H1 (cell line): ENCODE measurements around the gene DENND1A. TPM values are rescaled to one million over a fixed set of nuclear protein-coding genes. Genes with fewer than 3 reads are reported as not detected.

Source experiments
- CTCF ChIA-PET: fragments of 300-600 bp; sonication (Branson Sonifier 250); formaldehyde crosslinking; loops from one replicate; lab custom pipeline; 2021; ENCODE audit not compliant: partially characterized antibody; lab: Charles Lee
- POLR2A ChIA-PET: fragments of 300-600 bp; sonication (Branson Sonifier 250); formaldehyde crosslinking; loops from one replicate; lab custom pipeline; 2021; ENCODE audit warnings: inconsistent platforms; ENCODE audit not compliant: partially characterized antibody; lab: Charles Lee
- DNase-seq, 2 experiments: peaks; one replicate each; pipeline versions ENCODE4 v3.0.0 to v3.0.0-alpha.2; 2010 to 2022; ENCODE audit warnings: low spot score in 2 of 2, low read depth in 1 of 2, mixed read lengths in 1 of 2
- FAIRE-seq: peaks from 2 replicates; lab custom pipeline; 2011; peaks lifted over from hg19 to GRCh38; lab: Jason Lieb, UNC
- H2AFZ ChIP-seq: 2 replicates; pipeline ENCODE4 v1.8.1; 2012; ENCODE audit warnings: low read length, inconsistent platforms
- H2AK5ac ChIP-seq: 2 replicates; pipeline ENCODE4 v1.6.1; 2013; ENCODE audit warnings: low read depth, low read length
- H2BK120ac ChIP-seq: replicated peaks from 2 replicates; pipeline ENCODE3; 2013; ENCODE audit warnings: low read depth, low read length, inconsistent platforms
- H2BK12ac ChIP-seq: 2 replicates; pipeline ENCODE4 v1.6.1; 2013; ENCODE audit warnings: low read depth, low read length
- H2BK15ac ChIP-seq: 2 replicates; pipeline ENCODE4 v1.6.1; 2013; ENCODE audit warnings: low read length
- H2BK20ac ChIP-seq: 2 replicates; pipeline ENCODE4 v1.6.1; 2013; ENCODE audit warnings: low read length
- H2BK5ac ChIP-seq: 2 replicates; pipeline ENCODE4 v1.6.1; 2013; ENCODE audit warnings: low read depth, low read length
- H3K14ac ChIP-seq: 2 replicates; pipeline ENCODE4 v1.6.1; 2013; ENCODE audit warnings: inconsistent platforms; ENCODE audit not compliant: insufficient read length
- H3K18ac ChIP-seq: 2 replicates; pipeline ENCODE4 v1.6.1; 2013; ENCODE audit warnings: low read length; ENCODE audit errors: extremely low read depth
- H3K23ac ChIP-seq: 2 replicates; pipeline ENCODE4 v1.6.1; 2013; ENCODE audit warnings: inconsistent platforms; ENCODE audit not compliant: insufficient read length
- H3K23me2 ChIP-seq: 2 replicates; pipeline ENCODE4 v1.6.1; 2013; ENCODE audit warnings: low read depth, low read length
- H3K27ac ChIP-seq: 2 replicates; pipeline ENCODE4 v1.6.1; 2011; ENCODE audit warnings: low read depth, low read length, inconsistent platforms
- H3K27me3 ChIP-seq, 4 experiments: replicated peaks in 1 of 4; 1 replicate in 1 of 4; 2 replicates in 3 of 4; pipeline versions ENCODE4 v1.6.1 to v1.8.1; 2011 to 2013; ENCODE audit warnings: low read length in 3 of 4, mild to moderate bottlenecking in 3 of 4, inconsistent platforms in 2 of 4, mixed read lengths in 2 of 4, moderate library complexity in 1 of 4; ENCODE audit not compliant: control insufficient read depth in 3 of 4, insufficient read depth in 3 of 4; ENCODE audit errors: extremely low read depth in 1 of 4
- H3K36me3 ChIP-seq, 4 experiments: 2 replicates each; pipeline versions ENCODE4 v1.6.1 to v1.8.1; 2011 to 2013; ENCODE audit warnings: mild to moderate bottlenecking in 4 of 4, low read length in 3 of 4, moderate library complexity in 2 of 4, control low read depth in 1 of 4, inconsistent platforms in 1 of 4; ENCODE audit not compliant: insufficient read depth in 4 of 4, control insufficient read depth in 2 of 4
- H3K4ac ChIP-seq: replicated peaks from 2 replicates; pipeline ENCODE3; 2013; ENCODE audit warnings: low read length, low read depth, mixed read lengths, inconsistent platforms; ENCODE audit not compliant: insufficient read length
- H3K4me1 ChIP-seq, 4 experiments: replicated peaks in 1 of 4; 1 replicate in 1 of 4; 2 replicates in 3 of 4; pipeline versions ENCODE4 v1.6.1 to v1.8.1; 2011 to 2013; ENCODE audit warnings: low read length in 3 of 4, inconsistent platforms in 2 of 4, mixed read lengths in 1 of 4; ENCODE audit not compliant: insufficient read depth in 4 of 4, control insufficient read depth in 3 of 4
- H3K4me2 ChIP-seq, 2 experiments: 2 replicates each; pipeline versions ENCODE4 v1.6.1 to v1.8.1; 2011 to 2013; ENCODE audit warnings: low read depth in 2 of 2, low read length in 2 of 2, control low read depth in 1 of 2, inconsistent platforms in 1 of 2, mild to moderate bottlenecking in 1 of 2; ENCODE audit not compliant: insufficient read depth in 1 of 2
- H3K4me3 ChIP-seq, 4 experiments: fragments of 200-600, 300-600 bp in 1 of 4; sonication (generic), shearing (Covaris generic), sonication (Bioruptor Twin) in 1 of 4; 2 replicates each; pipeline versions ENCODE4 v1.5.1 to v1.8.1; 2011 to 2016; ENCODE audit warnings: low read length in 4 of 4, low read depth in 3 of 4, control low read depth in 2 of 4, inconsistent platforms in 2 of 4, mild to moderate bottlenecking in 2 of 4, mixed read lengths in 1 of 4, moderate library complexity in 1 of 4; ENCODE audit not compliant: insufficient read depth in 2 of 4; ENCODE audit errors: extremely low read depth in 1 of 4
- H3K56ac ChIP-seq: replicated peaks from 2 replicates; pipeline ENCODE3; 2013; ENCODE audit warnings: low read depth, mild to moderate bottlenecking, mixed read lengths, low read length, inconsistent platforms; ENCODE audit not compliant: insufficient read length
- H3K79me1 ChIP-seq: 2 replicates; pipeline ENCODE4 v1.6.1; 2013; ENCODE audit warnings: low read depth, low read length, control low read depth
- H3K79me2 ChIP-seq, 2 experiments: 2 replicates each; pipeline versions ENCODE4 v1.6.1 to v1.8.1; 2012 to 2013; ENCODE audit warnings: low read length in 2 of 2, mild to moderate bottlenecking in 2 of 2, inconsistent platforms in 1 of 2; ENCODE audit not compliant: insufficient read depth in 2 of 2, control insufficient read depth in 1 of 2
- H3K9ac ChIP-seq, 4 experiments: replicated peaks in 1 of 4; 1 replicate in 1 of 4; 2 replicates in 3 of 4; pipeline versions ENCODE4 v1.6.1 to v1.8.1; 2011 to 2013; ENCODE audit warnings: low read depth in 3 of 4, low read length in 3 of 4, control low read depth in 2 of 4, mild to moderate bottlenecking in 2 of 4, moderate library complexity in 2 of 4, inconsistent platforms in 1 of 4; ENCODE audit errors: extremely low read depth in 1 of 4
- H3K9me3 ChIP-seq, 2 experiments: 2 replicates each; pipeline versions ENCODE4 v1.6.1 to v1.8.1; 2012 to 2013; ENCODE audit warnings: mild to moderate bottlenecking in 2 of 2, moderate library complexity in 2 of 2, control low read depth in 1 of 2, inconsistent platforms in 1 of 2, low read depth in 1 of 2, low read length in 1 of 2, mixed read lengths in 1 of 2; ENCODE audit not compliant: insufficient read depth in 2 of 2
- H4K20me1 ChIP-seq, 2 experiments: replicated peaks in 1 of 2; 2 replicates each; pipeline versions ENCODE3 to v1.8.1; 2011 to 2013; ENCODE audit warnings: inconsistent platforms in 2 of 2, low read length in 2 of 2, mild to moderate bottlenecking in 1 of 2; ENCODE audit not compliant: insufficient read depth in 2 of 2, control insufficient read depth in 1 of 2
- H4K5ac ChIP-seq: 2 replicates; pipeline ENCODE4 v1.6.1; 2013; ENCODE audit warnings: low read length, low read depth, mixed read lengths, inconsistent platforms; ENCODE audit not compliant: insufficient read length
- H4K8ac ChIP-seq: 2 replicates; pipeline ENCODE4 v1.8.0; 2013; ENCODE audit warnings: mild to moderate bottlenecking, moderate library complexity, low read length, inconsistent platforms; ENCODE audit not compliant: insufficient read depth; ENCODE audit errors: extremely low read depth
- H4K91ac ChIP-seq: replicated peaks from 2 replicates; pipeline ENCODE3; 2013; ENCODE audit warnings: low read length, mixed read lengths, inconsistent platforms; ENCODE audit not compliant: insufficient read length
- JUND ChIP-seq: IDR thresholded peaks from 2 replicates; pipeline ENCODE4 v1.6.1; 2011; ENCODE audit warnings: mild to moderate bottlenecking, improper control_type of control experiment, low read length
- WGBS, 2 experiments: shearing (Covaris generic) in 1 of 2; methylation state at CpG; one replicate each; pipeline versions ENCODE4 v1.1.6 to v1.1.7; 2013 to 2015; ENCODE audit warnings: low lambda C conversion rate in 2 of 2, mixed read lengths in 2 of 2, inconsistent platforms in 1 of 2, low coverage in 1 of 2, missing lambda C conversion rate in 1 of 2; ENCODE audit not compliant: insufficient replicate concordance in 2 of 2, insufficient coverage in 1 of 2, insufficient read length in 1 of 2; ENCODE audit errors: extremely low coverage in 1 of 2, missing lambda C conversion rate in 1 of 2; 5-methylcytosine and 5-hydroxymethylcytosine counted together
- polyA plus RNA-seq, 7 experiments: library from polyadenylated mRNA; depleted of rRNA in 3 of 7; stranded (reverse) in 5 of 7; unstranded in 2 of 7; fragments of >200 nt in 5 of 7; fragments of 200-250 nt in 2 of 7; gene quantifications; 1 replicate in 5 of 7; 2 replicates in 1 of 7; 4 replicates in 1 of 7; pipeline versions ENCODE4 v1.2.1 to v1.2.3, GENCODE V29; 2011 to 2013; ENCODE audit warnings: missing spikeins in 2 of 7, mixed read lengths in 2 of 7
- total RNA-seq: library from RNA; stranded (reverse); fragmentation: NEBNext Ultra II Directional; extraction: Animal tissue kit (Norgen Biotek cat#: 25700); gene quantifications from 2 replicates; pipeline ENCODE4 v1.2.1, GENCODE V29; 2021

DENND1A gene
- total and polyA plus RNA-seq, 2 of the 8 experiments (the other 6 are each of a cell fraction or from before 2014, with no cell fraction given) = 24.1 to 26.4 TPM

DNA sequence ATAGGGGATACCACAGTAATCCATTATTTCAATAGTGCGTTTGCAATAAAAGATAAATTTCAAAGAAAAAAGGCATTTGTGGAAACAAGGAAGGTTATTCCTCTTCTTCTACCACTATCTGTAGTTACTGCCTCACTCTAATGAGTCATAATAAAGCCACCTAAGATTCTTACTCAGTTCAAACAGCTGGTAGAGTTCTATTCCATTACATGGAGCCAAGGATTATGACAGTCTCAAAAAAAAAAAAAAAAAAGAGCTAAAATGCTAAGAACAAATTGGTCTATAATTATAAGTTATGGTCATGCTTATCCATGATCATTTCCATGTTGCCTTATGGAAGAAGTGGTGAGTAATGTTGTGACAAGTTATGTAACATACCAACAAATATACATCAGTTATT lies 46.3 kb downstream of the DENND1A start:
- Histone ChIP-seq H3K4me3 (no peak overlapping the region), H4K91ac (no peak overlapping the region), H4K20me1 (no peaks in the 10 kb centered on the region), H3K79me2 (peaks cover 0 to 55% of the 10 kb centered on the region in 2 experiments; a peak in 2 of 4 replicates), H3K27ac (no peak overlapping the region), H3K27me3 (no peaks in the 10 kb centered on the region), H3K23me2 (no peaks in the 10 kb centered on the region), H3K79me1 (peaks cover 4% of the 10 kb centered on the region; the same call in 1 of the 2 replicates), H2BK15ac (no peak overlapping the region), H2BK5ac (no peak overlapping the region), H3K9me3 (peaks cover 4 to 8% of the 10 kb centered on the region in 2 experiments; a peak in 2 of 4 replicates), H3K4me2 (no peak overlapping the region), H2BK20ac (no peak overlapping the region), H3K36me3 (0 out of 8 replicates have a peak, but pooled peaks cover 0 to 3% (median 0%) of the 10 kb centered on the region in 4 experiments), H3K9ac (no peak overlapping the region), H3K4me1 (peaks cover 0 to 3% (median 0%) of the 10 kb centered on the region in 4 experiments; a peak in 1 of 7 replicates), H3K18ac (no peak overlapping the region), H3K23ac (no peak overlapping the region), H3K56ac (no peak overlapping the region), H3K14ac (no peak overlapping the region), H4K5ac (no peak overlapping the region), H2AFZ (no peak overlapping the region), H2AK5ac (no peak overlapping the region), H4K8ac (no peak overlapping the region), H3K4ac (no peak overlapping the region), H2BK12ac (no peak overlapping the region), H2BK120ac (no peak overlapping the region)
- POLR2A ChIA-PET = no interaction called here
- DNase-seq (no peak), FAIRE-seq (no peak)
- CTCF ChIA-PET = no interaction called here
- WGBS, 2 experiments = 89% methylated on average over 1 of the region's 1 CpG; no CpG with 5 or more reads in 1 of the 2 experiments
- no peak for TF ChIP-seq JUND
